ENCODE measurements around the gene MYO1E.

DNA sequence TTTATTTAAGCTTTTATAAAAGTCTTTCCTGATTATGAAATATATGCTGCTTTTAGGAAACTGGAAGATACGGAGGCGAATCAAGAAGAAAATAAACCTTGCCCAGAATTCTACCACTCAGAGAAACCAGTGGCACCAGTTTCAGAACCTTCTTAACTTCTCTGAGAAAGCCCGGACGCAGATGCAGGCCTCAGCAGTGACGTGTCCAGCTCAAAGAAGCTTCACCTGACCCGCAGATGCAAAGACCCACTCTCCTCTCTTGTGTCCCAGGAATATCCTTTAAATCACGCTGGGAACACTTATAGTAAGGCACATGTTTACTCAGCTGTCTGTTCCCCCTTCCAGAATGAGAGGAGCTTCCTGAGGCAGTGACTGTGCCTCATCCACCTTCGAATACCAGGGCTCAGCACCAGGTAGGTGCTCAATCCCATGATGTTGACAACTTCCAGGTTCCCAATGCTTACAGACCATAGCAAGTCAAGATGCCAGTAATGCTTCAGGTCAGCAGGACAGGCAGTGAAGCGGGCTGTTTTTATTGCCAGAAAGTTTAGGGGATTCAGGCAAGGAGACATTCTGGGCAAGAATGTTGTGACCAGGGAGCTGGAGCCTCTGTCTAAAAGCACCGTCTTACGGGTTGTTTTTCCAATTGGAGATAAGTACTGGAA lies 205.9 kb downstream of the MYO1E start:
- TF ChIP-seq, protein P1, sequence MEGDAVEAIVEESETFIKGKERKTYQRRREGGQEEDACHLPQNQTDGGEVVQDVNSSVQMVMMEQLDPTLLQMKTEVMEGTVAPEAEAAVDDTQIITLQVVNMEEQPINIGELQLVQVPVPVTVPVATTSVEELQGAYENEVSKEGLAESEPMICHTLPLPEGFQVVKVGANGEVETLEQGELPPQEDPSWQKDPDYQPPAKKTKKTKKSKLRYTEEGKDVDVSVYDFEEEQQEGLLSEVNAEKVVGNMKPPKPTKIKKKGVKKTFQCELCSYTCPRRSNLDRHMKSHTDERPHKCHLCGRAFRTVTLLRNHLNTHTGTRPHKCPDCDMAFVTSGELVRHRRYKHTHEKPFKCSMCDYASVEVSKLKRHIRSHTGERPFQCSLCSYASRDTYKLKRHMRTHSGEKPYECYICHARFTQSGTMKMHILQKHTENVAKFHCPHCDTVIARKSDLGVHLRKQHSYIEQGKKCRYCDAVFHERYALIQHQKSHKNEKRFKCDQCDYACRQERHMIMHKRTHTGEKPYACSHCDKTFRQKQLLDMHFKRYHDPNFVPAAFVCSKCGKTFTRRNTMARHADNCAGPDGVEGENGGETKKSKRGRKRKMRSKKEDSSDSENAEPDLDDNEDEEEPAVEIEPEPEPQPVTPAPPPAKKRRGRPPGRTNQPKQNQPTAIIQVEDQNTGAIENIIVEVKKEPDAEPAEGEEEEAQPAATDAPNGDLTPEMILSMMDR (IDR thresholded peaks at IDR 0.05): no peak
- no peak for TF ChIP-seq POLR2AphosphoS5 (IDR thresholded peaks at IDR 0.05)
- TF ChIP-seq POLR2A (IDR thresholded peaks at IDR 0.05): no peak

All from prostate gland (tissue), 2 donors.